GM19468 (cell line): Measurements from ENCODE around the gene SCFD2.
"Not testable (repeated sequence)": the region's sequence is repeated elsewhere in the genome, so short reads cannot be mapped to it uniquely, and the experiment has no call there.

Source experiments
- ATAC-seq: cut with Tn5 transposase; IDR thresholded peaks from one replicate; pipeline ENCODE4 v1.9.1; 2021; ENCODE audit warnings: mild to moderate bottlenecking, moderate library complexity, moderate number of reproducible peaks; ENCODE audit not compliant: unreplicated experiment; ENCODE audit errors: extremely low read depth

SCFD2 gene

DNA sequence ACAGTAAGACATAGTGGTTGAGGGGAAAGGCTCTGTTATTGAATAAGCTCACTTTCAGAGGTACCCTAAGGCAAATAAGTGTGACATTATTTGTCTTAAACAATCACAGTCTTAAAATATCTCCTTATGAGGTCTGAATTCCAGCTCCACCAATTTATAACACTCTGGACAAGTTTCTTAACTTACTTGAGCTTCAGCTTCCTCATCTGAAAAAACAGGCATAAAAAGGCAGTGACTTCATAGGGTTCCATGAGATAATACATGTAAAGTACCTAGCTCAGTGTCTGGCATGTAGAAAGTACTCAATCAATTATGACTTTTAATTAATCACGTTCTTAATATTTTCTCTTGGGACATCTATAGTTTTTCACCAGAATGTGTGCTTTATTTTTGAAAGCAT, 301.3 kb downstream of the SCFD2 start:
- no peak for ATAC-seq

DNA sequence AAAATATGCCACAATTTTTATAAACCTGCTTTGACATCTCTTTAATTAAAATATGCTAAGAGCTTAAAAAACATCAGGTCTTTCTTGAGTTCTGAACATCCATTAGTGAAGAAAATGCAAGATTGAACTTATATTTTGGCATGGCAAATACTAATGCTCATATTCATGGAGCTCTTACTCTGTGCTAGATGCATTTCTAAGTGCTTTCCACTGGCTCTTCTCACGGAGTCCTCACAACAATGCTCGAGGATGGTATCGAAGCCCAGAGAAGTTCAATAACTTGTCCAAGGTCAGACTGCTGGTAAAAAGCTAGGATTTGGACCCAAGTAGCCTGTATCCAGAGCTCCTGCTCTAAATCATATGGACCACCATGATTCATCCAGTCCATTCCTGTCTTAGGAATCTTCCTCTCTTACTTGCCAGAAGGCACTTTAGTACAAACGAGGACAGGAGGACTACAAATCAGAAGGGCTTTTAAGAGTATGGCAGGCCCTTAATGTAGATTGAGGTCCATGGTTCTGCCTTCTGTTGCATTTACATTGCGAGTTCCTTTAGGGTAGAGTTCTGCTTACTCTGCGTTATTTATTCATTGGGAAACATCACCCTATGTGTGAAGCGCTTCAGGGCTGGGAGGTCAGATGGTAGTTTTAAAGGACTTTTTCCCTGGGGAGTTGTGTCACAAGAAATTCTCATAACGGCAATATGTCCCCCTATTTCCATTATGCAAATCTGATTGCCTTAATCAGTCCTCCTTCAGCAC, 304.6 kb downstream of the SCFD2 start:
- ATAC-seq: no peak

DNA sequence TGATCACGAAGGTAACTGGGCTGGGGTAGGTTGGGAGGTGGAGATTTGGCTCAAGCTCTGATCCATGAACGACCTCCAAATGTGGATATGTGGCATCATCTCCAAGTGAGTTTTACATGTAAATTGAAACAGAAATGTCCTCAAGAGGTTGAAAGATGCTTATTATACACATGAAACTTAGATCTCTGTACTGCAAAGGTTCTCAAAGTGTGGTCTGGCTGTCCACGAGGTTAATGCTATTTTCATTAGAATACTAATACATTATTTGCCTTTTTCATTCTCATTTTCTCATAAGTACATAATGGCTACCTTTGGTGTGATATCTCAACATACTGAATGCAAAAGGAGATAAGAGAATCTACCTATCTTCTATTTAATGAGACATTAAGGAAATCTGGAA, 305.6 kb downstream of the SCFD2 start:
- no peak for ATAC-seq

DNA sequence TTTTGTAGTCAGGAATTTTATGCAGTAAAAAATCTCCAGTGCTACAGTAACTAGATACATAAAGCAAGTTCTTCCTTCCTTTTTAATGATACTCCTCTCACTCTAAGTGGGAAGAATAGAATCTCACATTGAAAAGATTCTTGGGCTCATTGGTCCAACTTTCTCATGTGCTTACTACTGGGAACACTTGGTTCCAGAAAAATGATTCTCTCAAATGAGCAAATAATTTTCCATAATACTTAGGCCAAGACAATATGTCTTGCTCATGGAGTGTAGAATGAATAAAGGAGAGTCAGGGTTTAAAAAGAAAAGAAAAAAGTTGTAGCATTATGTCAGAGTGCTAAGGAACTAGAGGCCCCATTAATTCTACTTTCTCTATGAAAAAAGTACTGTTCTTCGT, 306.0 kb downstream of the SCFD2 start:
- no peak for ATAC-seq

DNA sequence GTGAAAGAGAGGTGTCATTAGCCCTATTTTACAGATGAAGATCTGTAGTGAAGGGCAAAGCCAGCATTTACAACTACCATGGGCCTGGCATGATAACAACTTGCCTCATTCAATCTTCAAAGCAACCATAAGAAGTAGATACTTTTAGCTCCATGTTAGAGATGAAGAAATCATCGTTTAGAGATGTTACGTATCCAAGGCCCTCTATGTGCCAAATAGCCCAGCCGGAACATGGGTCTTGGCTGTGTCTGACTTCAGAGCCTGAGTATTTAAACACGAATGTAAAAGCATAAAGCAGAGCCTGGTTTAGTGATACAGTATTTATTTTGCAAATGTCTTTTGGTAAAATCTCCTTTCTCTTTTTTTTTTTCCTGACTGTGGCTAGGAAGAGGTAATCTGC, 306.6 kb downstream of the SCFD2 start:
- ATAC-seq: no peak

DNA sequence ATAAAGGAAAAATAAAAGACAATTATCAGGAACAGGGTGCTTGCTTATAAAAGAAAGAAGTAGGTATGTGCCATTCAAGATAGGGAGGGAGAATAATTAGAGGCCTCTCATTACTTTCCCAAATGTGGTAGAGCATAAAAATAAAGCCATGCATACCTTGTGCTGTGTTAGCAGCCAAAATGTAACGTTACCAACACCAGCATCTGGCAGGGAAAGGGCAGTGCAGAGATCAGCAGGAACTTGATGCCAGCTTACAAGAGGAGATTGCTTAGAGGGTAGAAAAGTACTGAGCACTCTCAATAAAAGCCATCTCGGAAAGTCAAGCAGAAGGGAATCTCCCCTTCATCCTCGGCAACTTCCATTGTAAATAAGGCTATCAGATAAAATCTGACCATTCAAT, 308.2 kb downstream of the SCFD2 start:
- ATAC-seq: no peak

DNA sequence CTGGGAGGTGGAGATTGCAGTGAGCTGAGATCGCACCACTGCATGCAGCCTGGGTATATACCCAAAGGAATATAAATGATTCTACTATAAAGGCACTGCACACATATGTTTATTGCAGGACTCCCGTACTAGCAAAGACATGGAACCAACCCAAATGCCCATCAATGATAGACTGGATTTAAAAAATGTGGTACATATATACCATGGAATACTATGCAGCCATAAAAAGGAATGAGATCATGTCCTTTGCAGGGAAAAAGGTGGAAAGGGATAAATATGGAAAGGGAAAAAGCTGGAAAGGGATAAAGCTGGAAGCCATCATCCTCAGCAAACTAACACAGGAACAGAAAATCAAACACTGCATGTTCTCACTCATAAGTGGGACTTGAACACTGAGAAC, 308.8 kb downstream of the SCFD2 start:
- ATAC-seq: not testable (repeated sequence)

DNA sequence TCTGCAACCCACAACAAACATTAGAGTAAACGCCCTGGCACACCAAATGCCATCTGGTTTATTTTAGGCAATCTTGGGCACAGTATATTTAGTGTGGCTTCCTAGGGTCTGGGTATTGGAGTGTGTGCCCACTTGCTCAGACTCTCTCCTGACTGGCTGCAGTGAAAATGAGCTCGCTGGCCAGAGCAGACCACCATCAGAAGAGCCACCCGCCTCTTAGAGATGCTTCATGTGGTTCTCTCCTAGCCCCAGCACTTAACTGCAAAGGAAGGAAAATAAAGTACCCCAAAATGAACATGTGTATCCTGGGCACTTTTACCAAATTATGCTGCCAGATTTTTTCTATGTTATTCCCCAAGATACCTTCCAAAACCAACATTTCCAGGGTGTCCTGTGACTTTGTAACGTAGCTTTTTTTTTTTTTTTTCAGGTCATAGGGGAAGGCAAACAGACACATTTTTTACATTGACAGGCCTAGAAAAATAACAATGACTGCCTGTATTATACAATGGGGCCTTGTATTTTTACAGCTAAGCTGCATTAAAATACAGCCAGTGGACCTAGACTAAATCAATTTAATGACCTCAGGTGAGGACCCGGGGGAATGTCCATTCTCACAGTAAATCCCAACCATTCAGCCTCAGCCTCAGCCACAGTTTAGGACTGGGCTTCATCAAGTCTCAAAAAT, 310.0 kb downstream of the SCFD2 start:
- no peak for ATAC-seq

DNA sequence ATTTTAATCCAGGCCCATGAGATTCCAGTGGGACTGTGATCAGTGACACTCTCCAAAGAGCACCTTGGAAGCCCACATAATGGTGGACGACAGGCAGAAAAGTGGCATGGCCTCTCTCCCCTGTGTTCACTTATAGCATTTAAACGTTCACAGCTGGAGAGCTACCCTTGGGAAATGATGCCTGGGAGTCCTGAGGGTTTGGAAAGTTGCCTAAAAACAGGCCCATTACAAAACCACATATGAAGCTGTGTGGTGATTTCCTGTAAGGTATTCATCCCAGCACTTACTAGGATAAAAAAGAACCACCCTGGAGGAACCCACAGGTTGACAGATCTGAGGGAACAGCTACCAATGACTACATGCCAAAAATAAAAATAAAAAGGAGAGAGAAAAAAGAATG, 310.6 kb downstream of the SCFD2 start:
- ATAC-seq: no peak

DNA sequence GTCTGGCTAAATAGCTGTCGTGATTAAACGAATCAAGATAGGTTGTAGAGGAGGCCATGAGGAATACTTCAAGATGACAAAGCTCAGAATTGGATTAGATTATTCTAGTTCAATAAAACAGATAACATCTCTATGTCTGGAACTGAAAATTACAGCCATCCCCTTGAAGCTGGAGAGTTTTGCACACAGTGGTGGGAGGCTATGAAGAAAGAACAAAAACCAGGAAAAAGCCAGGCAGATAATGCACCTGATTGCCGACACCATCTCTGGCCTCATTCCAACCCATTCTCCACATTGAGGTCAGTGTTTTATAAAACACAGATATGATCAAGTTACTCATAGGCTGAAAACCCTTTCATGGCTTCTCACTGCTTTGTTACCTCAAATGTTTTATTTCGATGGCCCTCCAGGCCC, 315.5 kb downstream of the SCFD2 start:
- no peak for ATAC-seq

DNA sequence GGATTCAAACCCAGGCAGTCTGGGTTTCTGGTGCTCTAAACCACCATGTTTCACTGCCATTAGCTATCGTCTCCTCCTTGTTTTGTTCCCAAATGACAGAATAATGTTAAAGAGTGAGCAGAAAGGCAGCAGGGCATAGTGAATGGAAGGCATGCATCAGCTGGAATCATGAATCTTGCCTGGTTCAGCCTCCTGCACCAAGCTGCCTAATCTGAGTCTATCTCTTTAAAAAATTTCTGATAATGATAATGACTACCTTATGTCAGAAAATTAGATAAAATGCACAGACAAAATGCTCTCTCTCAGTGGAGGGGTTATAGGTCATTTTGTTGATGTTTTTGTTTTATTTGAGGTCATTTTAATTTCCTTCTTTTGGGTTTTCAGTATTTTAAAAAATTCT, 316.3 kb downstream of the SCFD2 start:
- ATAC-seq: no peak

DNA sequence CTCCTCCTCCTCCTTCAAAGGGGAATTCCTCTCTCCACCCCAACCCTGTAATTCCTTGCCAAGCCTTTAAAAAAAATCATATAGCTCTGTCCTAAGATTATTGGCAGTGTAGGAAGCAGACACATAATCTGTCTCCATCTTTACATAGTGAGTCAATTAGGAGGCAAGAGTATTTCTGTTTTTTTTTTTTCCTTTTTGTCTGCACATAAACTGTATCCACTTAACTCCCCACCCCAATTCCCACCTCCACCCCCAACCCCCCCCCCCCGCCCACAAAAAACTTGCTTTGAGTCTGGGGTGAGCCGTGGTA, 321.3 kb downstream of the SCFD2 start:
- ATAC-seq: no peak

DNA sequence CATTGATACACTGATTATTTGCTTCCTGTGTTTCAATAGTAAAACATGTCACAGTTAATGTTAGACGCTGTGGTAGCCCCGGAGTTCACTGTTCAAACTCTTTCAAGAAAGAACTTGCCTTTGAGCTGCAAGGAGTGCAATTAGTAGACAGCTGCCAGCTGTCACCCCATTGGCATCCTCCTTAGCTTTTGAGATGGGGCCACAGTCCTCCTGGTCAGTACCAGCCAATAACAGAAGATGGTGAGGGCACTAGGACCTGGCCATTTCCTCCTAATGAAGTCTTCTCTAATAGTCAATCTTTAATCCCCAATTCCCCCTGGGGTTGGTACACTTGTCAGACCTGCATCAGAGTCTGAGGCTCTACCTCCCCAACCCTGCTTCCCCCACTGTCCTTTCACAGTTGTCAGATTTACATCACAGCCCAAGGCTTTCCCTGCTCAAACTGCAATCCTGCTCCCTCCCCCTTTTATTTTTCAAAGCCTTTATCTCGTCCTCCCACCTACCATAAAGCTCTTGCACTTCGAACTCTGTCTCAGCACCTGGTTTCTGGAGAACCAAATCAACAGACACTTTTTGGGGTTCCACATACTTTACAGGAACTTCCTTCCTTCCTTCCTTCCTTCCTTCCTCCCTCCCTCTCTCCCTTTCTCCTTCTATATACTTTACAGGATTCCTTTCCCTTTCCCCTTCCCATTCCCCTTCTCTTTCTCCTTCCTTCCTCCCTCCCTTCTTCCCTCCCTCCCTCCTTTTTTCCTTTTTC, 321.8 kb downstream of the SCFD2 start:
- no peak for ATAC-seq

DNA sequence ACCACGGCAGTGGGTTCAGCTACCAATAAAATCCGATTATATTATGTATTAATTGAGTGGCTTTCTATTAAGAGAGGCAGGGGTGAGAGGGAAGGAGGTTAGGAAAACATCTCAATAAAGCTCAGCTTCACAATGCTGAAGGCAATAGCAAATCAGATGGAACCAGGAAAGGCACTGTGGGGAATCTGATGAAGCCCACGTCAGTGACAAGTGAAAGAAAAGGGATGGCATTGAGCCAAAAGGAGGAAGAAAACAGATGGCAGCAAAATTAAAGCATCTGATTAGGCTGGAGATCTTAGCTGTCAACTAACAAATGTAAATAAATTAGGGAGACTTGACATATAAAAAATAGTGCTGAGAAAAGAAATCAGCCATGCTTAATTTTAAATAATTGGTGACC, 322.8 kb downstream of the SCFD2 start:
- no peak for ATAC-seq

DNA sequence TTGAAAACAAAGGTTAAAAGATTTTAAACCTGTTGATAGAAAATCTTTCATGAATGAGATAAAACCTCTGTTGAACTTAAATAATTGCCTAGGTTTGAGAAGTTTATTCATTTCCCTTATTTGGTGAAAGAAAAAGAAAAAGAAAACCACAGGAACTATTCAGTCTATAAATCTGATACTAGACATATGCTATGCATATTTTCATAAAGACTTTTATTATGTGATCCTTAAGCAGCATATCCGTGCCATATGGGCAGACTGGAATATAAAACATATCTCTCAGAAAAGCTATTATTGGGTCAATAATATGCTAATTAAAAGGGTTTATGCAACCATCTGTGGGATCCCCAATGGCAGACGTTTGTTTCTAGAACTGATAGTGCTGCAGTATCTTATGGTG, 325.0 kb downstream of the SCFD2 start:
- ATAC-seq: no peak

DNA sequence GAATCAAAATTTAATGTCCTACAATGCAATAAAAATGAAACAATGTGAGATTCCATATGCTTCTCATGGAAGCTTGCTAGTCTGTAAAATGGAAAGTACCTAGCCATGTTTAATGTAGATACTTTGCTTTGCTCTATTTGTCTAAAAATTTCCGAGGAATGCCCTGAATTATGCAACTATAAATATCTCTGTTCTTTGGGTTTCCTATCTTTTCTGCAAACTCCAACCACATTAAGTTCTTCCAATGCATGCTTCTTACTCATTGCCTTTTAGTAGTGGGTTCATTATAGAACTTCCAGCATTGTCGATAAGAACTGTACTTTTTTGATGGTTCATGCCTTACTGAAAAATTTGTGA, 325.4 kb downstream of the SCFD2 start:
- ATAC-seq: no peak

DNA sequence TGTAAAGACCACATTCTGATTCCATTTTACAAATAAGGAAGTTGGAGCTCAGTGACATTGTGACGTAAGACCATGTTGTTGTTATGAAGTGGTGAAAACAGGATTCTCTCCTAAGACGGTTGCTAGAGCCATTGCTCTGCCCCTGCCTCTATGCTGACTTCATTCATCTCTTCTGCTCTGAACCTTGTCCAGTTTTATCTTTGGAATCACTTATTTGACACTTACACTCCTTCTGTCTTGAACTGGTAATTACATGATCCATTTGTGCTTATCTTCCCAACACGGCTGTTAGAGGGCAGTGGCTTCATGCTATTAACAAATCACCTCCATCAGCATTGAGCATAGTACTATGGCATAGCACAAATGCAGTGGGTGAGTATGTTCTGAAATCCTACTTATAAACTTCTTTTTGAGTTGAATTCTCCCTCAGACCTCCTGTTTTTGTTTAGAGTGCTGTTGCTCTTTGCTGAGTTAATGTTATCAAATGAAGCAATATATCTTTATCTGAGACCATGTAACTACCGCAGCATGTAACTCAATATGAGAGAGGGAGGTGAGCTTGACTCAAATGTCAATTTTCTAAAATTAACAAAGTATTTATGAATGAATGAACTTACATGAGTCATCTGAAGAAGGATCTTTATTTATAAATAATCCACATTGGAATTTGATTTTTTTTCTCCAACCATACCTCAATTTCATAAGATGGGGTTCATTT, 326.0 kb downstream of the SCFD2 start:
- no peak for ATAC-seq

DNA sequence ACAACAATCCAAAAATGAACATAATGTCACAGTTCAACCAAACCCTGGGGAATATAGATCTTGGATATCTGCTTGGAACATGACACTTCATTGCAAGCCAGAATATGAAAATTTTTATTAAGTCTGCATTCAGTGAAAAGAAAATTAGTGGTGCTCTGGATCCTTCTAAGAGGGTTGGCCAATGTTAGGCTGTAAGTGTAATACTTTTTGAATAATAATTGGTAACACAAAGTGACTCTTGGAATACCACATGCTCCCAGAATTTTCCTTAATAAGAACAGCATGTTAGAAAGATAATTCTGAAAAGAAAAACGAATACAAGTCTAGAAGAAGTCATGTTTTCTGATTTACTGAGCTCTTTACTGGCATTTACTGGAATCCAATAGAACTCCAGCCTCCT, 328.0 kb downstream of the SCFD2 start:
- ATAC-seq: no peak

DNA sequence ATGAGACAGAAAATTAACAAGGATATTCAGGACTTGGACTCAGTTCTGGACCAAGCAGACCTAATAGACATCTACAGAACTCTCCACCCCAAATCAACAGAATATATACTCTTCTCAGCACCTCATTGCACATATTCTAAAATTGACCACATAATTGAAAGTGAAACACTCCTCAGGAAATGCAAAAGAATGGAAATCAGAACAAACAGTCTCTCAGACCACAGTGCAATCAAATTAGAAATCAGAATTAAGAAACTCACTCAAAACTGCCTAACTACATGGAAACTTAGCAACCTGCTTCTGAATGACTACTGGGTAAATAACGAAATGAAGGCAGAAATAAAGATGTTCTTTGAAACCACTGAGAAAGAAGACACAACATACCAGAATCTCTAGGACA, 333.0 kb downstream of the SCFD2 start:
- not testable (repeated sequence) for ATAC-seq

DNA sequence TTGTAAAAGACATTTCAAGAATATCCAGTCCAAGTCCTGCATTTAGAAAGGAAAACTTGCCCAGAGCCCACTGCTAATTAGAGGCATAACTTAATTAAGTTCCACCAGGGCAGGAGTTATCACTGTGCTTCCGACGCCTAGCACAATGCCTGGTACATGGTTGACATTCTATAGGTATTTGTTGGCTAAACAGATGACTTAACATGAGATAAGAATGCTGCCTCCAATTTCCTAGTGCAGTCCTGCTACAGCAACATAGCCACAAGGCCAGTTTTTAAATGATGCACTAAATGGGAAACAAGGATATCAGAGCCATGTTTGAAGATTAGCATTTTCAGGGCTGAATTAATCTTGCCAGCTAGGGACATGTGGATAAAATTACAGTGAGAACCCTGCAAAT, 339.6 kb downstream of the SCFD2 start:
- no peak for ATAC-seq
